Cardiac muscle cell (in vitro differentiated cells and primary cell): ENCODE measurements around the gene CSNK2A2. TPM values are rescaled to one million over a fixed set of nuclear protein-coding genes. Genes with fewer than 3 reads are reported as not detected.

Experiments
- DNase-seq, 2 donors: peaks; one replicate each; pipeline versions ENCODE4 v3.0.0 to v3.0.0-alpha.2; 2010 to 2017; ENCODE audit warnings: low read depth in 1 of 2, low spot score in 1 of 2
- H3K27ac ChIP-seq: fragments of 200-600 bp; sonication (generic); 2 replicates; pipeline ENCODE4 v1.5.1; 2016
- H3K27me3 ChIP-seq: fragments of 200-600 bp; sonication (generic); 2 replicates; pipeline ENCODE4 v1.6.0; 2016; ENCODE audit warnings: control low read depth
- H3K36me3 ChIP-seq: fragments of 200-600 bp; sonication (generic); 2 replicates; pipeline ENCODE4 v1.5.1; 2016; ENCODE audit warnings: control low read depth
- H3K4me1 ChIP-seq: fragments of 200-600 bp; sonication (generic); 2 replicates; pipeline ENCODE4 v1.8.1; 2017; ENCODE audit warnings: low read depth, mild to moderate bottlenecking, mixed run types
- H3K4me3 ChIP-seq: fragments of 200-600 bp; sonication (generic); 2 replicates; pipeline ENCODE4 v1.5.1; 2016; ENCODE audit warnings: mild to moderate bottlenecking
- H3K9me3 ChIP-seq: fragments of 200-600 bp; sonication (generic); 2 replicates; pipeline ENCODE4 v1.5.1; 2017; ENCODE audit warnings: low read depth, mild to moderate bottlenecking, control low read depth
- CTCF ChIP-seq: IDR thresholded peaks from 2 replicates; pipeline ENCODE4 v1.5.1; 2012; ENCODE audit warnings: low read depth, mild to moderate bottlenecking, low read length
- polyA plus RNA-seq: library from polyadenylated mRNA; unstranded; fragments of >200 nt; fragmentation: Nextera tagmentation; extraction: Ambion mirVana; gene quantifications from 2 replicates; pipeline ENCODE4 v1.2.1, GENCODE V29; 2016
- total RNA-seq: library from RNA; depleted of rRNA; stranded (reverse); fragments of >200 nt; gene quantifications from 2 replicates; pipeline ENCODE4 v1.2.3, GENCODE V29; 2016

The CSNK2A2 gene
- 35.5 and 44.3 TPM in 2 replicates for total RNA-seq
- 26.7 and 35.9 TPM in 2 replicates for polyA plus RNA-seq

- Histone ChIP-seq H3K27me3 (no peaks in the 10 kb centered on the region), H3K4me1 (no peaks in the 10 kb centered on the region), H3K36me3 (peaks cover 30% of the 10 kb centered on the region), H3K9me3 (no peaks in the 10 kb centered on the region), H3K27ac (no peak within 1 kb of the TSS), H3K4me3 (peak within 1 kb of the TSS; percentile 83)
- TF ChIP-seq CTCF: peak; percentile 20
- DNase-seq: peak; percentile 79 to 90
These were observed at the start of gene CSNK2A2 for GRCh38 chr16:58198022-58198683. Gene CSNK2A2, minus strand, starts transcription at chr16:58198106. Its CDS starts 370 bp downstream, at chr16:58197736.

GRCh38 chr16:58243528-58244004, 45.7 kb upstream of the CSNK2A2 start:
- peak in 1 of 2 donors; percentile 37 for DNase-seq
- no peak for TF ChIP-seq CTCF
- H3K4me1 ChIP-seq: peaks cover 12% of the 10 kb centered on the region

DNA sequence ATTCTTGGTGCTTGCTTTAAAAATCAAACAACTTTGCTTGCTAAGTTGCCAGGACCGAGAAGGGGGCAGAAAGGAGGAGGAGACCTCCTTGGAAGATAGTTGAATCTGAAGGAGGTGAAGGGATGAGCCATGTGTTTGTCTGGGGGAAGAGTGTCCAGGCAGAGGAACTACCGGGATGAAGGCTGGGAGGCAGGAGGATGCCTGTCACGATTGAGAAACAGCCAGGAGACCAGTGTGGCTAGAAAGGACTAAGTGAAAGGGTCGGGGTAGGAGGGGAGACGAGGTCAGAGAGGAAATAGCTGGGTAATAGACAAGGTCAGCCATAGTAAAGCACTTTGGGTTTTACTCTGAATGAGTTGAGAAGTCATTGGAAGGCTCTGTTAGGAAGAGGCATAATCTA, 38.9 kb upstream of the CSNK2A2 start:
- no peak for DNase-seq
- no peak for TF ChIP-seq CTCF
- no peaks in the 10 kb centered on the region for H3K9me3 ChIP-seq
- H3K27me3 ChIP-seq: no peaks in the 10 kb centered on the region
- H3K4me3 ChIP-seq: peak overlapping the region; percentile 34
- H3K27ac ChIP-seq: peak overlapping the region; percentile 2
- H3K4me1 ChIP-seq: peaks cover 14% of the 10 kb centered on the region
- H3K36me3 ChIP-seq: no peaks in the 10 kb centered on the region

More at GRCh38 chr16:58243528-58244004, 45.7 kb upstream of the CSNK2A2 start:
- no peak overlapping the region for H3K4me3 ChIP-seq
- H3K27ac ChIP-seq: peak overlapping the region; percentile 76
- no peaks in the 10 kb centered on the region for H3K27me3 ChIP-seq
- H3K36me3 ChIP-seq: no peaks in the 10 kb centered on the region
- H3K9me3 ChIP-seq: no peaks in the 10 kb centered on the region

DNA sequence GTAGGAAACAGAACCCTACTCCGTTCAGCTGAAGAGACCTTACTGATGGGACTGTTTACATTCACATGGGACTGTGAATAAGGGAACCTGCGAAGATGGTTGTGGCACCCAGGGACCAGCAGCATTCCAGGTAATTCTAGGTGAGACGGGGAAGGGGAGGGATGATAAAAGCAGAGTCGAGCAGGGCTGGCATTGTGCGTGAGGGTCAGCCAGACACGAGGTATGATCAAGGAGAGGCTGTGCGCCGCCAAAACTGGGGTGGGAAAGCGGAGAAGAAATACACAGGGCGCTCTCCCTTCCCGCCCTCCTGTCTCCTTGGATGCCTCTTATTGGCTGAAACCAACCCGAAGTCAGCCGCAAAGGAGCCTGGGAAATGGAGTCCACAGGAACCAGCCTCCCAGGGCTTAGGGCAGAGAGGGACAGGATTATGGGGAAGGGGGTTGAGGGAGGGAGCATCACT, 38.4 kb upstream of the CSNK2A2 start:
- Histone ChIP-seq H3K4me1 (peaks cover 14% of the 10 kb centered on the region), H3K9me3 (no peaks in the 10 kb centered on the region), H3K36me3 (no peaks in the 10 kb centered on the region), H3K4me3 (peak overlapping the region; percentile 34), H3K27ac (no peak overlapping the region), H3K27me3 (no peaks in the 10 kb centered on the region)
- TF ChIP-seq CTCF: no peak
- peak; percentile 62 to 81 for DNase-seq

DNA sequence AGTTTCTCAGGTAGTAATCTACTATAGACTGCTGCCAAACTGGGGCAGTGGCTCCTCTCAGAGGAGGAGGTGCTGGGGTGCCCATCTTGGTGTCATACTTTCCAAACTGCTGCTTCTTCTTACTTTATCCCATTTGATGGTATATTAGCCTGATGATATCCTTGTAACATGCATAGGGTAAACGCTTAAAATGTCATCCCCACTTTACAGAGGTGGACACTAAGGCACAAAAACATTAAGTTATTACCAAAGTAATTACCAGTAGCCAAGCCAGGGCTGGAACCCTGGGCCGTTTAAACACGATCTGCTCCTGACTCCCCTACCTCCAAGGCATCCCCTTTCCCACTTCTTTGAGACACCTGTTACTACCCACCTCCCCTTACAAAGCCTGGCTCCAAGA, 37.8 kb upstream of the CSNK2A2 start:
- Histone ChIP-seq H3K27me3 (no peaks in the 10 kb centered on the region), H3K36me3 (no peaks in the 10 kb centered on the region), H3K4me1 (peaks cover 14% of the 10 kb centered on the region), H3K9me3 (no peaks in the 10 kb centered on the region), H3K27ac (no peak overlapping the region), H3K4me3 (no peak overlapping the region)
- TF ChIP-seq CTCF: no peak
- no peak for DNase-seq
